ENCODE data around the gene DNAJC16. TPM values are rescaled to one million over a fixed set of nuclear protein-coding genes. Genes with fewer than 3 reads are reported as not detected.

The DNAJC16 gene
- total and polyA plus RNA-seq, 2 of the 13 experiments (the other 11 are each of a cell fraction or from before 2014, with no cell fraction given): 11.4 to 15.4 TPM

GRCh38 chr1:15524283-15525049 lies 2.2 kb upstream of the DNAJC16 start:
- 0% methylated on average over 26 of the region's 88 CpGs for WGBS (ENCODE audit: low lambda C conversion rate)
- intact Hi-C loops (cut with micrococcal nuclease; ENCODE audit: unreplicated experiment): loop anchor here (10.0 kb wide), 1 partner anchor 80 kb away; no protein-coding TSS in a partner anchor
- Histone ChIP-seq H3K79me2 (ENCODE audit: insufficient read depth, low read length) (peaks cover 19% of the 10 kb centered on the region), H3K27me3 (ENCODE audit: control insufficient read depth in 1 of 2, insufficient read depth in 2 of 2, low read length in 2 of 2) (no peaks in the 10 kb centered on the region; a peak in 1 of 5 replicates), H3K9ac (ENCODE audit: insufficient read depth, low read depth, low read length) (peak overlapping the region; percentile 86), H4K20me1 (ENCODE audit: insufficient read depth, low read length) (peaks cover 4% of the 10 kb centered on the region; the same call in 1 of the 2 replicates), H3K4me3 (replicated peaks in 1 of 3; ENCODE audit: insufficient read depth in 1 of 3, low read depth in 2 of 3, low read length in 3 of 3) (peak overlapping the region; percentile 51 to 97 (median 83); a peak in 5 of 6 replicates), H3K36me3 (replicated peaks in 1 of 2; ENCODE audit: control insufficient read depth in 1 of 2, insufficient read depth in 2 of 2, low read length in 2 of 2) (no peaks in the 10 kb centered on the region), H3K9me3 (ENCODE audit: low read length) (no peaks in the 10 kb centered on the region), H3K4me2 (ENCODE audit: low read depth, low read length) (peak overlapping the region; percentile 32; the same call in 1 of the 2 replicates), H2AFZ (ENCODE audit: low read length) (no peak overlapping the region), H3K27ac (ENCODE audit: extremely low read length, insufficient read depth, low read length) (peak overlapping the region; percentile 91), H3K4me1 (ENCODE audit: insufficient read depth, low read length) (peaks cover 42% of the 10 kb centered on the region)
- in situ Hi-C loops (cut with HindIII; ENCODE audit: extremely low pct_ligation_motif_present, low pct_unique_long_range_greater_than_20kb): no loop called here
- CTCF ChIA-PET (ENCODE audit: low intra/inter-chr PET ratio, low total read pairs): no interaction called here
- POLR2A ChIA-PET: interaction anchor here (0.6 to 0.8 kb wide), 3 partner anchors 14 to 93 kb away, joined by 3 to 5 read pairs (median 3); partner anchors contain the start of gene DDI2
- peak; percentile 88 for FAIRE-seq
- BruUV-seq (replicated peaks): no TSS peak
- DNase-seq (ENCODE audit: low spot score): peak; percentile 90
- peak; percentile 26 for ATAC-seq
- TF ChIP-seq ZNF746 (CRISPR knock-in tag; IDR thresholded peaks at IDR 0.05) (no peak), ARID4A (CRISPR knock-in tag; IDR thresholded peaks at IDR 0.05; ENCODE audit: borderline replicate concordance) (peak; percentile 34; the same call in 1 of the 2 replicates), HMGXB3 (CRISPR knock-in tag; IDR thresholded peaks at IDR 0.05; ENCODE audit: borderline replicate concordance) (no peak), STAT5B (CRISPR knock-in tag; IDR thresholded peaks at IDR 0.05) (no peak), ZSCAN12 (CRISPR knock-in tag; IDR thresholded peaks at IDR 0.05) (no peak), CEBPZ (IDR thresholded peaks at IDR 0.05; ENCODE audit: low read length) (no peak), E2F2 (CRISPR knock-in tag; IDR thresholded peaks at IDR 0.05; ENCODE audit: borderline replicate concordance) (no peak)

All from HepG2 (cell line).